ENCODE results near the gene FGFR4.

Gene FGFR4

GRCh38 chr5:177132136-177133095 lies 45.7 kb downstream of the FGFR4 start:
- Histone ChIP-seq H3K4me1 (ENCODE audit: control extremely low read depth in 1 of 4, control insufficient read depth in 4 of 4, insufficient read depth in 4 of 4, low read length in 3 of 4) (peaks cover 14 to 40% (median 28%) of the 10 kb centered on the region in 4 experiments), H3K27ac (ENCODE audit: insufficient read depth in 1 of 2, low read depth in 1 of 2, low read length in 2 of 2, poor library complexity in 1 of 2, severe bottlenecking in 2 of 2) (peak overlapping the region; percentile 31 to 68), H3K9me3 (ENCODE audit: control extremely low read depth in 1 of 5, control insufficient read depth in 4 of 5, insufficient read depth in 2 of 5, low read depth in 1 of 5, low read length in 4 of 5) (no peaks in the 10 kb centered on the region), H3K36me3 (ENCODE audit: control insufficient read depth in 4 of 4, insufficient read depth in 4 of 4, low read length in 3 of 4) (peaks cover 0 to 20% (median 12%) of the 10 kb centered on the region in 4 experiments), H3K27me3 (replicated peaks in 2 of 5; ENCODE audit: control insufficient read depth in 4 of 5, insufficient read depth in 5 of 5, low read length in 4 of 5) (no peaks in the 10 kb centered on the region), H3K4me3 (ENCODE audit: control insufficient read depth in 1 of 7, extremely low read depth in 1 of 7, insufficient read depth in 4 of 7, low read depth in 2 of 7, low read length in 6 of 7) (peak overlapping the region in 5 of 7 experiments; percentile 25 to 84 (median 53))
- ChIA-PET CTCF (interaction anchor here (1.4 to 7.4 kb wide), 2 partner anchors 20 to 89 kb away, joined by 3 to 53 read pairs; no protein-coding TSS in a partner anchor), POLR2A (interaction anchor here (0.6 kb wide), 1 partner anchor 8 kb away, joined by 3 read pairs; no protein-coding TSS in a partner anchor)
- DNase-seq, result peak; percentile 22 to 77 (median 58)
- whole genome bisulfite sequencing (ENCODE audit: insufficient coverage), result 47% methylated on average over 77 of the region's 100 CpGs

GRCh38 chr5:177133096-177133852 lies 46.6 kb downstream of the FGFR4 start, which contains the start of gene NSD1:
Gene NSD1 (plus strand): TSS chr5:177133773. CDS start chr5:177135104, 1,331 bp downstream.
- peaks cover 14 to 42% (median 28%) of the 10 kb centered on the region in 4 experiments for H3K4me1 ChIP-seq (ENCODE audit: control extremely low read depth in 1 of 4, control insufficient read depth in 4 of 4, insufficient read depth in 4 of 4, low read length in 3 of 4)
- peak within 1 kb of the TSS; percentile 60 to 84 (median 71) for H3K4me3 ChIP-seq (ENCODE audit: control insufficient read depth in 1 of 7, extremely low read depth in 1 of 7, insufficient read depth in 4 of 7, low read depth in 2 of 7, low read length in 6 of 7)
- WGBS (ENCODE audit: insufficient coverage), result under 1% methylated on average over 78 of the region's 93 CpGs

GRCh38 chr5:177133853-177134696 lies 47.4 kb downstream of the FGFR4 start:
- Histone ChIP-seq H3K4me3 (ENCODE audit: control insufficient read depth in 1 of 7, extremely low read depth in 1 of 7, insufficient read depth in 4 of 7, low read depth in 2 of 7, low read length in 6 of 7) (peak overlapping the region; percentile 60 to 84 (median 71)), H3K27me3 (replicated peaks in 2 of 5; ENCODE audit: control insufficient read depth in 4 of 5, insufficient read depth in 5 of 5, low read length in 4 of 5) (no peaks in the 10 kb centered on the region), H3K9me3 (ENCODE audit: control extremely low read depth in 1 of 5, control insufficient read depth in 4 of 5, insufficient read depth in 2 of 5, low read depth in 1 of 5, low read length in 4 of 5) (no peaks in the 10 kb centered on the region), H3K4me1 (ENCODE audit: control extremely low read depth in 1 of 4, control insufficient read depth in 4 of 4, insufficient read depth in 4 of 4, low read length in 3 of 4) (peaks cover 14 to 40% (median 26%) of the 10 kb centered on the region in 4 experiments), H3K27ac (ENCODE audit: insufficient read depth in 1 of 2, low read depth in 1 of 2, low read length in 2 of 2, poor library complexity in 1 of 2, severe bottlenecking in 2 of 2) (peak overlapping the region; percentile 40 to 79), H3K36me3 (ENCODE audit: control insufficient read depth in 4 of 4, insufficient read depth in 4 of 4, low read length in 3 of 4) (peaks cover 0 to 21% (median 16%) of the 10 kb centered on the region in 4 experiments)
- CTCF ChIA-PET, result interaction anchor here (1.4 to 7.4 kb wide), 2 partner anchors 22 to 87 kb away, joined by 3 to 53 read pairs; no protein-coding TSS in a partner anchor
- 0% methylated on average over 46 of the region's 83 CpGs for WGBS (ENCODE audit: insufficient coverage)
- POLR2A ChIA-PET, result no interaction called here
- peak; percentile 38 to 70 (median 47) for DNase-seq

More at GRCh38 chr5:177133096-177133852, 46.6 kb downstream of the FGFR4 start, which contains the start of gene NSD1:
- ChIA-PET CTCF (interaction anchor here (1.4 to 7.4 kb wide), 2 partner anchors 21 to 88 kb away, joined by 3 to 53 read pairs; no protein-coding TSS in a partner anchor), POLR2A (no interaction called here)
- Histone ChIP-seq H3K27me3 (replicated peaks in 2 of 5; ENCODE audit: control insufficient read depth in 4 of 5, insufficient read depth in 5 of 5, low read length in 4 of 5) (no peaks in the 10 kb centered on the region), H3K36me3 (ENCODE audit: control insufficient read depth in 4 of 4, insufficient read depth in 4 of 4, low read length in 3 of 4) (peaks cover 0 to 21% (median 15%) of the 10 kb centered on the region in 4 experiments), H3K9me3 (ENCODE audit: control extremely low read depth in 1 of 5, control insufficient read depth in 4 of 5, insufficient read depth in 2 of 5, low read depth in 1 of 5, low read length in 4 of 5) (no peaks in the 10 kb centered on the region), H3K27ac (ENCODE audit: insufficient read depth in 1 of 2, low read depth in 1 of 2, low read length in 2 of 2, poor library complexity in 1 of 2, severe bottlenecking in 2 of 2) (peak within 1 kb of the TSS; percentile 40 to 79)
- peak; percentile 89 to 96 (median 95) for DNase-seq

GRCh38 chr5:177134697-177135225 lies 48.0 kb downstream of the FGFR4 start:
- H3K9me3 ChIP-seq (ENCODE audit: control extremely low read depth in 1 of 5, control insufficient read depth in 4 of 5, insufficient read depth in 2 of 5, low read depth in 1 of 5, low read length in 4 of 5), result no peaks in the 10 kb centered on the region
- H3K27me3 ChIP-seq (replicated peaks in 2 of 5; ENCODE audit: control insufficient read depth in 4 of 5, insufficient read depth in 5 of 5, low read length in 4 of 5), result no peaks in the 10 kb centered on the region
- H3K4me1 ChIP-seq (ENCODE audit: control extremely low read depth in 1 of 4, control insufficient read depth in 4 of 4, insufficient read depth in 4 of 4, low read length in 3 of 4), result peaks cover 14 to 43% (median 26%) of the 10 kb centered on the region in 4 experiments
- peak overlapping the region; percentile 37 to 79 for H3K27ac ChIP-seq (ENCODE audit: insufficient read depth in 1 of 2, low read depth in 1 of 2, low read length in 2 of 2, poor library complexity in 1 of 2, severe bottlenecking in 2 of 2)
- POLR2A ChIA-PET, result no interaction called here
- peak in 2 of 3 donors; percentile 26 to 38 for DNase-seq
- CTCF ChIA-PET, result interaction anchor here (1.0 to 7.4 kb wide), 3 partner anchors 8 to 29 kb away, joined by 3 to 53 read pairs (median 4); no protein-coding TSS in a partner anchor
- WGBS (ENCODE audit: insufficient coverage), result 36% methylated on average over 7 of the region's 13 CpGs
- peaks cover 0 to 21% (median 16%) of the 10 kb centered on the region in 4 experiments for H3K36me3 ChIP-seq (ENCODE audit: control insufficient read depth in 4 of 4, insufficient read depth in 4 of 4, low read length in 3 of 4)
- peak overlapping the region; percentile 60 to 84 (median 71) for H3K4me3 ChIP-seq (ENCODE audit: control insufficient read depth in 1 of 7, extremely low read depth in 1 of 7, insufficient read depth in 4 of 7, low read depth in 2 of 7, low read length in 6 of 7)

- POLR2A ChIA-PET, result no interaction called here
- Histone ChIP-seq H3K27me3 (replicated peaks in 2 of 5; ENCODE audit: control insufficient read depth in 4 of 5, insufficient read depth in 5 of 5, low read length in 4 of 5) (no peaks in the 10 kb centered on the region), H3K27ac (ENCODE audit: insufficient read depth in 1 of 2, low read depth in 1 of 2, low read length in 2 of 2, poor library complexity in 1 of 2, severe bottlenecking in 2 of 2) (no peak overlapping the region), H3K4me1 (ENCODE audit: control extremely low read depth in 1 of 4, control insufficient read depth in 4 of 4, insufficient read depth in 4 of 4, low read length in 3 of 4) (peaks cover 7 to 29% (median 12%) of the 10 kb centered on the region in 4 experiments), H3K36me3 (ENCODE audit: control insufficient read depth in 4 of 4, insufficient read depth in 4 of 4, low read length in 3 of 4) (peaks cover 10 to 39% (median 31%) of the 10 kb centered on the region in 4 experiments), H3K4me3 (ENCODE audit: control insufficient read depth in 1 of 7, extremely low read depth in 1 of 7, insufficient read depth in 4 of 7, low read depth in 2 of 7, low read length in 6 of 7) (no peak overlapping the region), H3K9me3 (ENCODE audit: control extremely low read depth in 1 of 5, control insufficient read depth in 4 of 5, insufficient read depth in 2 of 5, low read depth in 1 of 5, low read length in 4 of 5) (no peaks in the 10 kb centered on the region)
- WGBS (ENCODE audit: insufficient coverage), result 94% methylated on average over 2 of the region's 2 CpGs
- DNase-seq, result no peak
- CTCF ChIA-PET, result interaction anchor here (1.2 to 4.1 kb wide), 2 partner anchors 11 to 26 kb away, joined by 4 to 10 read pairs; no protein-coding TSS in a partner anchor
These were observed 53.6 kb downstream of the FGFR4 start for GRCh38 chr5:177140312-177140711.

GRCh38 chr5:177141496-177141895 lies 54.8 kb downstream of the FGFR4 start:
- WGBS (ENCODE audit: insufficient coverage), result 81% methylated on average over 3 of the region's 3 CpGs
- no peak overlapping the region for H3K27ac ChIP-seq (ENCODE audit: insufficient read depth in 1 of 2, low read depth in 1 of 2, low read length in 2 of 2, poor library complexity in 1 of 2, severe bottlenecking in 2 of 2)

More at GRCh38 chr5:177141496-177141895, 54.8 kb downstream of the FGFR4 start:
- H3K36me3 ChIP-seq (ENCODE audit: control insufficient read depth in 4 of 4, insufficient read depth in 4 of 4, low read length in 3 of 4), result peaks cover 10 to 40% (median 28%) of the 10 kb centered on the region in 4 experiments
- POLR2A ChIA-PET, result no interaction called here
- H3K27me3 ChIP-seq (replicated peaks in 2 of 5; ENCODE audit: control insufficient read depth in 4 of 5, insufficient read depth in 5 of 5, low read length in 4 of 5), result no peaks in the 10 kb centered on the region
- peaks cover 0 to 18% (median 3%) of the 10 kb centered on the region in 4 experiments for H3K4me1 ChIP-seq (ENCODE audit: control extremely low read depth in 1 of 4, control insufficient read depth in 4 of 4, insufficient read depth in 4 of 4, low read length in 3 of 4)
- DNase-seq, result no peak
- CTCF ChIA-PET, result interaction anchor here (4.1 kb wide), 1 partner anchor 27 kb away, joined by 10 read pairs; no protein-coding TSS in a partner anchor
- H3K4me3 ChIP-seq (ENCODE audit: control insufficient read depth in 1 of 7, extremely low read depth in 1 of 7, insufficient read depth in 4 of 7, low read depth in 2 of 7, low read length in 6 of 7), result no peak overlapping the region
- no peaks in the 10 kb centered on the region for H3K9me3 ChIP-seq (ENCODE audit: control extremely low read depth in 1 of 5, control insufficient read depth in 4 of 5, insufficient read depth in 2 of 5, low read depth in 1 of 5, low read length in 4 of 5)
